PFSK-1 (cell line): Measurements from ENCODE around the gene RPRD1B.

Source experiments
- POLR2AphosphoS5 ChIP-seq: IDR thresholded peaks from 2 replicates; pipeline ENCODE4 v1.6.1; 2012; ENCODE audit warnings: low read depth, mild to moderate bottlenecking, control low read depth, low read length, moderate library complexity
- SIN3A ChIP-seq: IDR thresholded peaks from 2 replicates; pipeline ENCODE4 v1.6.1; 2012; ENCODE audit warnings: mild to moderate bottlenecking, low read length, moderate library complexity, borderline replicate concordance; ENCODE audit not compliant: insufficient read depth
- TF ChIP-seq, protein P1 (sequence below), 2 experiments: IDR thresholded peaks; 2 replicates each; pipeline versions ENCODE4 v1.6.1 to v1.8.0; 2011 to 2012; ENCODE audit warnings: low read depth in 2 of 2, low read length in 2 of 2, control low read depth in 1 of 2, inconsistent platforms in 1 of 2, mild to moderate bottlenecking in 1 of 2, moderate library complexity in 1 of 2; ENCODE audit not compliant: insufficient read depth in 1 of 2

DNA sequence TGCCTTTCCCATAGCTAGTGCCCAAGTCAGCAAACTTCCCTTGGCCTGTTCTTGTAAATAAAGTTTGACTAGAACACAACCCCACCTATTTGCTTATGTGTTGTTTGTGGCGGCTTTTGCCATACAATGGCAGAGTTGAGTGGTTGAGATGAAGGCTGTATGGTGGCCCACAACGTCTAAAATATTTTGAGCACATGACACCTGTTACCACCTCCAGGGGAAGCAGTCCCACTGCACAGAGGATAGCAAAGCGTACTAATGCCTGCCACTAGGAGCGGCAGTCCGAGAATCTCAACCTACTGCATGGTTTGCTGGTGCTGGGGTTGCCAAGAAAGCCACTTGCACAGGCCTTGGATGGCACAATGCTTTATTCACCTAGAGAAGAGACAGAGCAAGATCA, 72.9 kb downstream of the RPRD1B start:
- TF ChIP-seq POLR2AphosphoS5 (no peak), SIN3A (no peak)
- TF ChIP-seq, protein P1, sequence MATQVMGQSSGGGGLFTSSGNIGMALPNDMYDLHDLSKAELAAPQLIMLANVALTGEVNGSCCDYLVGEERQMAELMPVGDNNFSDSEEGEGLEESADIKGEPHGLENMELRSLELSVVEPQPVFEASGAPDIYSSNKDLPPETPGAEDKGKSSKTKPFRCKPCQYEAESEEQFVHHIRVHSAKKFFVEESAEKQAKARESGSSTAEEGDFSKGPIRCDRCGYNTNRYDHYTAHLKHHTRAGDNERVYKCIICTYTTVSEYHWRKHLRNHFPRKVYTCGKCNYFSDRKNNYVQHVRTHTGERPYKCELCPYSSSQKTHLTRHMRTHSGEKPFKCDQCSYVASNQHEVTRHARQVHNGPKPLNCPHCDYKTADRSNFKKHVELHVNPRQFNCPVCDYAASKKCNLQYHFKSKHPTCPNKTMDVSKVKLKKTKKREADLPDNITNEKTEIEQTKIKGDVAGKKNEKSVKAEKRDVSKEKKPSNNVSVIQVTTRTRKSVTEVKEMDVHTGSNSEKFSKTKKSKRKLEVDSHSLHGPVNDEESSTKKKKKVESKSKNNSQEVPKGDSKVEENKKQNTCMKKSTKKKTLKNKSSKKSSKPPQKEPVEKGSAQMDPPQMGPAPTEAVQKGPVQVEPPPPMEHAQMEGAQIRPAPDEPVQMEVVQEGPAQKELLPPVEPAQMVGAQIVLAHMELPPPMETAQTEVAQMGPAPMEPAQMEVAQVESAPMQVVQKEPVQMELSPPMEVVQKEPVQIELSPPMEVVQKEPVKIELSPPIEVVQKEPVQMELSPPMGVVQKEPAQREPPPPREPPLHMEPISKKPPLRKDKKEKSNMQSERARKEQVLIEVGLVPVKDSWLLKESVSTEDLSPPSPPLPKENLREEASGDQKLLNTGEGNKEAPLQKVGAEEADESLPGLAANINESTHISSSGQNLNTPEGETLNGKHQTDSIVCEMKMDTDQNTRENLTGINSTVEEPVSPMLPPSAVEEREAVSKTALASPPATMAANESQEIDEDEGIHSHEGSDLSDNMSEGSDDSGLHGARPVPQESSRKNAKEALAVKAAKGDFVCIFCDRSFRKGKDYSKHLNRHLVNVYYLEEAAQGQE (IDR thresholded peaks at IDR 0.05; ENCODE audit: insufficient read depth in 1 of 2, low read depth in 2 of 2, low read length in 2 of 2) = no peak
